NCI-H187 treated with DMSO at 0.1 percent for 48 hours (cell line): Measurements from ENCODE around the gene KCTD11.

ENCODE experiments used
- DNase-seq: peaks from one replicate; lab custom pipeline; 2025; lab: John Stamatoyannopoulos, UW

The KCTD11 gene

DNA sequence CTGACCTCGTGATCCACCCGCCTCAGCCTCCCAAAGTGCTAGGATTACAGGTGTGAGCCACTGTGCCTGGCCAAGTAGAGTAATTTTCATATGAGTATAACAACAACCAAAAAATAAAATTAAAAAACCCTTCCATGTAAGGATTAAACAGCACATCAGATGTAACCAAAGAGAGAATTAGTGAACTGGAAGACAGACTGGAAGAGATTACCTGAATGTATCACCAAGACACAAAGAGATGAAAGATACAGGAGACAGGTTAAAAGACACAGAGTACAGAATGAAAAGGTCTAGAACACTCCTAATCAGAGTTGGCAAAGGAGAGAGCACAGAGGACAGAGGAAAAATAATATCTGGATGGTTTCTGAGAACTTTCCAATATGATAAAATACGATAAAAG is 27.2 kb downstream of the KCTD11 start:
- no peak for DNase-seq

- no peak for DNase-seq
These were observed 28.4 kb downstream of the KCTD11 start for GRCh38 chr17:7380321-7380720.

- no peak for DNase-seq
These were observed 29.1 kb downstream of the KCTD11 start, which contains the start of gene TNK1 for GRCh38 chr17:7380855-7381683. Gene TNK1 (plus strand): TSS chr17:7381089. CDS start chr17:7382927, 1,838 bp downstream.

DNA sequence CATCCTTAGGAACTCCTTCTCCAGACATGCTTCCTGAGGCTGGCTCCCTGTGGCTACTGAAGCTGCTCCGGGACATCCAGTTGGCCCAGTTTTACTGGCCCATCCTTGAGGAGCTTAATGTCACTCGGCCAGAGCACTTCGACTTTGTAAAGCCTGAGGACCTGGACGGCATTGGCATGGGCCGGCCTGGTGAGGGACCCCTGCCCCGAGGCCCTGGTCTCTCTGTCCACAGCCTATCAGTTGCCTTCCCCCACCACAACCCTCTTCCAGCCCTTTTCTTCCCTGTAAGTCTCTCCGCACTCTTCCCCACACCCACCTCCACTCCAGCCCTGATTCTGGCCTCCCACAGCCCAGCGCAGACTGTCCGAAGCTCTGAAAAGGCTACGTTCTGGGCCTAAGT is 30.9 kb downstream of the KCTD11 start:
- no peak for DNase-seq

GRCh38 chr17:7383371-7383741 is 31.4 kb downstream of the KCTD11 start:
- DNase-seq = no peak

DNA sequence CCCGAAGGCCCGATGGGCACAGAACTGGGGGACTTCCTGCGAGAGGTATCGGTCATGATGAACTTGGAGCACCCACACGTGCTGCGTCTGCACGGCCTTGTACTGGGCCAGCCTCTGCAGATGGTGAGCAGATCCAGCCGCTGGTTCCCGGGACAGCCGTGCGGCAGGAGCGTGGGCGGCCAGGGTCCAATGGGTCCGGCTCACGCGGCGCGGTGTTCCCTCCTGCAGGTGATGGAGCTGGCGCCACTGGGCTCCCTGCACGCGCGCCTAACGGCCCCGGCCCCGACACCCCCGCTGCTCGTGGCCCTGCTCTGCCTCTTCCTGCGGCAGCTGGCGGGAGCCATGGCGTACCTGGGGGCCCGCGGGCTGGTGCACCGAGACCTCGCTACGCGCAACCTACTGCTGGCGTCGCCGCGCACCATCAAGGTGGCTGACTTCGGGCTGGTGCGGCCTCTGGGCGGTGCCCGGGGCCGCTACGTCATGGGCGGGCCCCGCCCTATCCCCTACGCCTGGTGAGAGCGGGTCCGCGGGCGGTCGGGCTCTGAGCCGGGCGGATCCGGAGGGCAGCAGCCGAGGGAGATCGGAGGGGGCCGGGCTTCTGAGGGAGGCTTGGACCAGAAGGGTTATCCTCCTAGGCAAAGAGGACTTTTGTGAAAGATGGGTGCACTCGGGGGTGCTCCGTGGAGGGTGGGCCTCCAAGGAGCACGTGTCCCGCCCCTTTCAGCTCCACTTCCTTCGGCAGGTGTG is 32.0 kb downstream of the KCTD11 start:
- no peak for DNase-seq

GRCh38 chr17:7384489-7385081 is 32.6 kb downstream of the KCTD11 start:
- no peak for DNase-seq

- no peak for DNase-seq
These were observed 36.9 kb downstream of the KCTD11 start for GRCh38 chr17:7388856-7389255.

- DNase-seq = no peak
These were observed 38.3 kb downstream of the KCTD11 start for GRCh38 chr17:7389924-7390910.

DNA sequence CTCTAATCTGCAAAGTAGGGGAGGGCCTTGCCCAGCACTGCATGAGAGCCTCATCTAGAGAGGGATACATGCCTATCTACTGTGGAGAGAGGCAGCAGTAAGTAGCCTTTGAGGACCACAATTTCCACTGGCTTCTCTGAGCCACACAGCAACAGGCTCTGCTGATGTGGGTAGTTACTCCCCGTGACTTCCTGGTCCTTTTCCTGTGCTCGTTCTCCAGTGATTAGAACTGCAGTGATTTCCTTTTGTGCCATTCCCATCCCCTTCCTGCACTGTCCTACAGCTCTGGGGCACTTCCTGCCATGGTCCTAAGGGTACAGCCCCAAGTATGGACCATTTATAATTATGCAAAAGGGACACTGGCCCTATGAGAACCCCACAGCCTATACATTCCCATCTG is 39.3 kb downstream of the KCTD11 start:
- no peak for DNase-seq

GRCh38 chr17:7392696-7393612 is 41.0 kb downstream of the KCTD11 start:
- DNase-seq = no peak

DNA sequence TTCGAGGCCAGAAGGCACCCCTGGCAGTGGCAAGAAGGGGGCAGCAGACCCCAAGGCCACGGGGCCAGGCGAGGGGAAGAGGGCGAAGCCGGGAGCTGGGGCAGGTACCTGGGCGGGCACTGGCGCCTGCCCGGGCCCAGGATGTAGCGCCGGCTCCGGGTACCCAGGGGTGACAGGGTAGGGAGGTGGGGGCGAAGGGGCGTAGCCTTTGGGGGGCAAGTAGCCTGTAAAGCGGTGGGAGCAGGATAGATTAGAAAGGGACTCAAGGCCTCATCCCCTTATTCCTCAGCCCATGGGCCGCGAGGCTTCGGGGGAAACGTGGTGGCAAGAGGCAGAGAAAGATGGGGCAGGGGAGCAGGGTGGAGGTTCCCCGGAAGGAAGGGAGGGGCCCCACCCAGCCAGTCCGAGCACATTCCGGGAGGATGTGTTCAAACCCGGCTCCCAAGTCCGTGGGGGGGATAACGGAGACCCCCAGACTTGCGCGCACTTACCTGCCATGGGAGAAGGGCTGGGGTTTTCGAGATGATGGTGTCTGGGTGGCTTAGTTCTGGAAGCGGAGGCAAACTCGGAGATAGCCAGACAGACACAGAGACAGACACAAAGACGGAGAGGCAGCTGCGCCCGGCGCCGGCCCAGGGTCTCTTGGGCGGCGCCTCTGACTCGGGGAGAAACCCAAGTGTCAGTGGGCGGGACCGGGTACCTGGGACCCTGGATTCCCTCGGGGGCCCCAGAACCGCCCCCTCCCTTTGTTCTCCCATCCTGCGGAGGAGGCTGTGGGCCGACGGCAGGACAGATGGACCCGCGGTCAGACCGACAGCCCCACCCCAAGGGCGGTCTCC is 41.9 kb downstream of the KCTD11 start:
- no peak for DNase-seq

DNA sequence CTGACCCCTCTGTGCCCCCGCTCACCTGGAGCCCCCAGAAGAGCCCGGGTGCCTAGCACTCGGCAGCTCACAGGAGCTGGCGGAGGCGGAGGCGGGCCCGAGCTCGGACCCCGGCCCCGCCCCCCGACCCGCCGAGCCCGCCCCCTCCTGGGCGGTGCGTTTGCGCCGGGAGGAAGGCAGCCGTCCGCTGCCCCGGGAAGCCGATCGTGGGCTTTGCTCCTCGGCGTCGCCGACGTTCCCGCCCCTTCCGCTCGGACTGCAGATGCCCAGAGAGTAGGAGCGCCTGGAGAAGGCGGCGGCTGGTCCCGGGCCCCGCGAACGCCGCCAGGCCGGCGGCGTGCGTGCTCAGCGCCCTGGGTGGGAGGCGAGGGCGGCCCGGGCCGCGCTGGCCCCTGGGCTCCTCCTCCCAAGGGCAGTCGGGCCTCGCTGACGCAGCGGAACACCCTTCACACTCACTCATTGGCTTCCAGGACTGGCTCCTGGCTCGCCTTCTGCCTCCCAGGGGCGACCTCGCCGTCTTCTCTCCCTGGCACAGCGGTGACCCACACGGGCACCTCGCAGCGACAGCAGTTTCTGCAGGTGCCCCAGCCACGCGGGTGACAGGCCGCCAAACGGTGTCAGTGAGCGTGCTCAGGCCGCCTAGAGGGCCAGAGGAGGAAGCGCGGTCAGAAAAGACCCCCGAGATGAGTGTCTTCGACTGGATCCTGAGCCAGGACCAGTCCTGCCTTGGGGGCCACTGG is 42.7 kb downstream of the KCTD11 start, which contains the start of gene PLSCR3:
PLSCR3 (minus strand) TSS at position 74 of the 740 bp plus-strand sequence. CDS start 415 bp downstream, outside the sequence.
- no peak for DNase-seq

DNA sequence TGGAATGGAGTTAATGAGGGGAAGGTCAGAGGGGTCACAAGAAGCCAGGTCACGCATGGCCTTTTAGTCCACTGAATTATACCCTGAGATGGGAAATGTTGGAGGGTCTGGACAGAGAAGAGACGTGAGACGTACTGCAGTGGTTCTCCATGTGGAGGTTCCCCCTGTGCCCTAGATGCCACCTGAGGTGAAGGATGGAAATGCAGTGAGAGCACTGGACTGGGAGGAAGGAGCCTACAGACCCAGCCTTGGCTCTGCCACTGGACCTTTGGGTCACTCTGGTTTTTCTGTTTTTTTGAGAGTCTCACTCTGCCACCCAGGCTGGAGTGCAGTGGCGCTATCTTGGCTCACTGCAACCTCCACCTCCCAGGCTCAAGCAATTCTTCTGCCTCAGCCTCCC is 44.2 kb downstream of the KCTD11 start:
- DNase-seq = no peak

DNA sequence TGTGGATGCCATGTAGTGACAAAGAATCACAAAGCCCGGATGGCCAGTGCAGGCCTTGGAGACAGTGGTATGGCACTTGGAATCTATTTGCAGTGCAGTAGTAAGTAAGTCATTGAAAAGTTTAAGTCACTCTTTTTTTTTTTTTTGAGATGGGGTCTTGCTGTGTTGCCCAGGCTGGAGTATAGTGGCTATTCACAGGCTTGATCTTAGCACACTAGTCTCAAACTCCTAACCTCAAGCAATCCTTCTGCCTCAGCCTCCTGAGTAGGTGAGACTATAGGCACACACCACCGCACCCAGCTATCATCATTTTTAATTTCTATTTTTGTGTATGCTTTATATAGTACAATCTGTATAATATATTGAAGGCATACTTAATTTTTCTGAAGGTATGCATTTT is 46.6 kb downstream of the KCTD11 start:
- DNase-seq = no peak

GRCh38 chr17:7403043-7403726 is 51.2 kb downstream of the KCTD11 start:
- no peak for DNase-seq

- no peak for DNase-seq
These were observed 51.7 kb downstream of the KCTD11 start for GRCh38 chr17:7403727-7403976.

DNA sequence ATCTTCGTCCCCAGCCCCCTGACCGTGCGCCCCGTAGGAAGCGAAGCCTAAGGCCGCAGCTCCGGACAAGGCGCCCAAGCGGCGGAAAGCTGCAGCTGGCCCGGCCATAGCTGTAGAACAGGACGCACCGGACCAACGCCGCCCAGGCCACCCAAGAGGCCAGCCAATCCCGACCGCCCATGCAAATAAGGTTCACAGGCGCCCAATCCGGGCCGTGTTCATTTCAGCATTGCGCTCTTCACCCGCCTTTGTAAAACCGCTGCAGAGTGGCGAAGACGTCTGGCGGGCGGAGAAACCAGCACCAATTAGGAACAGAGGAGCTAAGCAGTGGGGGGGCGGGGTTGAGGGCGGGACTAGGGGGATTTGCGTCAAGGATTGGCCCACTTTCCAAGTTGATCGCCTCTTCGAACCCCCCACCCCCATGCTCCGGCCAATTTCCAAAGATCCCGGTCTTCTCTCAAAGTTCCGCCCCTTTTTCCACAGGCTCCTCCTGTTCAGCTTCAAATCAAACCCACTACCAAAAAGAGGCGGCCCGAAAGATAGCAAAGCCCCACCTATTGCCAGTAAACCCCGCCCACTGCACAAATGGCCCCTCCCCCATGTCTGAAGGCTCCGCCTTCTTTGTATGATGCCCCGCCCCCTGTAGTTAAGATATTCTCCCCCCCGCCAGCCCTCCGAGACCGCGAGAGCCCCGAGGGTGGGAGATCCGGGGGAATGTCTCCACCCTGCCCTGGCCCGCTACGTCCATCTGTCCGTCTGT is 52.2 kb downstream of the KCTD11 start, which contains the start of gene TMEM256:
TMEM256 (minus strand) TSS at position 121 of the 760 bp plus-strand sequence; CDS start at position 108, 13 bp downstream.
- peak; percentile 64 for DNase-seq
